ENCODE results near the gene ERI3. TPM values are rescaled to one million over a fixed set of nuclear protein-coding genes. Genes with fewer than 3 reads are reported as not detected.
A peak's percentile ranks its signal among the peaks of the same experiment; 100 is the strongest.

Gene ERI3
- 72.1 and 80.2 TPM in 2 replicates for total RNA-seq
- polyA plus RNA-seq (2012) = 85.0 TPM

- DNase-seq (ENCODE audit: low read depth) = peak; percentile 98
Observed at GRCh38 chr1:44354840-44355581, at the start of gene ERI3. Gene ERI3 (minus strand): TSS chr1:44355257. CDS start chr1:44355026, 231 bp downstream.

GRCh38 chr1:44401256-44402228, 46.5 kb upstream of the ERI3 start:
- DNase-seq (ENCODE audit: low read depth) = no peak

- peak; percentile 96 for DNase-seq (ENCODE audit: low read depth)
Observed at GRCh38 chr1:44390277-44390676, 35.2 kb upstream of the ERI3 start.

- DNase-seq (ENCODE audit: low read depth) = no peak
Observed at GRCh38 chr1:44389437-44389836, 34.4 kb upstream of the ERI3 start.

GRCh38 chr1:44388551-44388950, 33.5 kb upstream of the ERI3 start:
- DNase-seq (ENCODE audit: low read depth) = no peak

GRCh38 chr1:44380666-44381177, 25.7 kb upstream of the ERI3 start:
- no peak for DNase-seq (ENCODE audit: low read depth)

- DNase-seq (ENCODE audit: low read depth) = peak; percentile 70
Observed at GRCh38 chr1:44377925-44378784, 23.1 kb upstream of the ERI3 start.

- DNase-seq (ENCODE audit: low read depth) = no peak
Observed at GRCh38 chr1:44375547-44375946, 20.5 kb upstream of the ERI3 start.

- DNase-seq (ENCODE audit: low read depth) = no peak
Observed at GRCh38 chr1:44371206-44371605, 16.1 kb upstream of the ERI3 start.

- no peak for DNase-seq (ENCODE audit: low read depth)
Observed at GRCh38 chr1:44368471-44369151, 13.6 kb upstream of the ERI3 start.

- DNase-seq (ENCODE audit: low read depth) = no peak
Observed at GRCh38 chr1:44367944-44368343, 12.9 kb upstream of the ERI3 start.

GRCh38 chr1:44366371-44366975, 11.4 kb upstream of the ERI3 start:
- DNase-seq (ENCODE audit: low read depth) = no peak

GRCh38 chr1:44361478-44361877, 6.4 kb upstream of the ERI3 start:
- peak; percentile 14 for DNase-seq (ENCODE audit: low read depth)

GRCh38 chr1:44359234-44359935, 4.3 kb upstream of the ERI3 start:
- no peak for DNase-seq (ENCODE audit: low read depth)

- no peak for DNase-seq (ENCODE audit: low read depth)
Observed at GRCh38 chr1:44357710-44358109, 2.7 kb upstream of the ERI3 start.

GRCh38 chr1:44355582-44356305, 687 bp upstream of the ERI3 start:
- no peak for DNase-seq (ENCODE audit: low read depth)

- no peak for DNase-seq (ENCODE audit: low read depth)
Observed at GRCh38 chr1:44354268-44354839, 703 bp downstream of the ERI3 start.

GRCh38 chr1:44353604-44354003, 1.5 kb downstream of the ERI3 start:
- no peak for DNase-seq (ENCODE audit: low read depth)
